CD14-positive monocyte (primary cell): ENCODE results near the gene GAST. TPM values are rescaled to one million over a fixed set of nuclear protein-coding genes. Genes with fewer than 3 reads are reported as not detected.
A peak's percentile ranks its signal among the peaks of the same experiment; 100 is the strongest.

Experiments
- DNase-seq, 3 donors: peaks; one replicate each; pipeline ENCODE4 v3.0.0-alpha.2; 2011 to 2022
- H2AFZ ChIP-seq: 2 replicates; pipeline ENCODE4 v1.6.0; 2012; ENCODE audit warnings: mild to moderate bottlenecking, low read depth, low read length, inconsistent platforms; ENCODE audit not compliant: insufficient read depth, poor library complexity, severe bottlenecking
- H3K27ac ChIP-seq, 2 donors: 1 replicate in 1 of 2; 2 replicates in 1 of 2; pipeline ENCODE4 v1.5.1; 2012 to 2013; ENCODE audit warnings: low read length in 2 of 2, control low read depth in 1 of 2, inconsistent platforms in 1 of 2, low read depth in 1 of 2, mild to moderate bottlenecking in 1 of 2
- H3K27me3 ChIP-seq, 2 donors: one replicate each; pipeline versions ENCODE4 v1.6.0 to v1.6.1; 2011 to 2013; ENCODE audit warnings: low read length in 2 of 2; ENCODE audit not compliant: control insufficient read depth in 2 of 2, insufficient read depth in 2 of 2
- H3K36me3 ChIP-seq, 2 donors: replicated peaks in 1 of 2; 1 replicate in 1 of 2; 2 replicates in 1 of 2; pipeline versions ENCODE4 v1.5.1 to v1.6.1; 2012 to 2013; ENCODE audit warnings: low read length in 2 of 2, control low read depth in 1 of 2, inconsistent platforms in 1 of 2, mild to moderate bottlenecking in 1 of 2; ENCODE audit not compliant: insufficient read depth in 2 of 2, control insufficient read depth in 1 of 2
- H3K4me1 ChIP-seq, 2 donors: 1 replicate in 1 of 2; 2 replicates in 1 of 2; pipeline versions ENCODE4 v1.5.1 to v1.6.1; 2012 to 2013; ENCODE audit warnings: low read length in 2 of 2, control low read depth in 1 of 2, inconsistent platforms in 1 of 2, mild to moderate bottlenecking in 1 of 2, moderate library complexity in 1 of 2; ENCODE audit not compliant: insufficient read depth in 2 of 2, control insufficient read depth in 1 of 2
- H3K4me2 ChIP-seq: replicated peaks from 2 replicates; pipeline ENCODE3; 2012; ENCODE audit warnings: low read length, moderate library complexity, mild to moderate bottlenecking; ENCODE audit not compliant: poor library complexity, severe bottlenecking; ENCODE audit errors: extremely low read depth
- H3K4me3 ChIP-seq, 3 experiments: fragments of 200-600 bp in 1 of 3; sonication (generic) in 1 of 3; replicated peaks in 1 of 3; 1 replicate in 2 of 3; 2 replicates in 1 of 3; pipeline ENCODE4 v1.5.1; 2011 to 2013; ENCODE audit warnings: low read length in 3 of 3, mild to moderate bottlenecking in 3 of 3, control low read depth in 2 of 3, low read depth in 2 of 3, inconsistent platforms in 1 of 3, moderate library complexity in 1 of 3
- H3K79me2 ChIP-seq: 2 replicates; pipeline ENCODE4 v1.6.0; 2012; ENCODE audit warnings: mild to moderate bottlenecking, control low read depth, inconsistent platforms, low read length, moderate library complexity; ENCODE audit not compliant: insufficient read depth
- H3K9ac ChIP-seq: 2 replicates; pipeline ENCODE4 v1.6.0; 2017; ENCODE audit warnings: low read length, mild to moderate bottlenecking; ENCODE audit not compliant: insufficient read depth, poor library complexity, severe bottlenecking
- H3K9me3 ChIP-seq, 2 donors: replicated peaks in 1 of 2; 1 replicate in 1 of 2; 2 replicates in 1 of 2; pipeline versions ENCODE4 v1.5.1 to v1.6.1; 2012 to 2013; ENCODE audit warnings: low read length in 2 of 2, control low read depth in 1 of 2; ENCODE audit not compliant: control insufficient read depth in 1 of 2, insufficient read depth in 1 of 2
- H4K20me1 ChIP-seq: 2 replicates; pipeline ENCODE4 v1.6.0; 2012; ENCODE audit warnings: mild to moderate bottlenecking, low read length, control low read depth, moderate library complexity; ENCODE audit not compliant: insufficient read depth
- H3K27ac Mint-ChIP-seq, 7 donors: one replicate each; pipeline ENCODE4 v1.8.0; 2020; ENCODE audit warnings: mild to moderate bottlenecking in 7 of 7, mixed read lengths in 7 of 7, moderate library complexity in 6 of 7, inconsistent platforms in 2 of 7
- H3K27me3 Mint-ChIP-seq, 3 donors: one replicate each; pipeline ENCODE4 v1.8.0; 2021 to 2022; ENCODE audit warnings: low read depth in 3 of 3, mild to moderate bottlenecking in 3 of 3, mixed read lengths in 3 of 3, moderate library complexity in 3 of 3, inconsistent platforms in 1 of 3
- H3K36me3 Mint-ChIP-seq, 2 donors: one replicate each; pipeline ENCODE4 v1.8.0; 2020; ENCODE audit warnings: mixed read lengths in 2 of 2, inconsistent platforms in 1 of 2, mild to moderate bottlenecking in 1 of 2
- H3K4me1 Mint-ChIP-seq: one replicate; pipeline ENCODE4 v1.8.0; 2020; ENCODE audit warnings: mild to moderate bottlenecking, mixed read lengths
- H3K4me3 Mint-ChIP-seq, 2 donors: one replicate each; pipeline ENCODE4 v1.8.0; 2020; ENCODE audit warnings: mild to moderate bottlenecking in 2 of 2, mixed read lengths in 2 of 2, moderate library complexity in 1 of 2
- H3K9me3 Mint-ChIP-seq, 7 donors: one replicate each; pipeline ENCODE4 v1.8.0; 2020 to 2022; ENCODE audit warnings: mixed read lengths in 7 of 7, mild to moderate bottlenecking in 6 of 7, moderate library complexity in 6 of 7, inconsistent platforms in 2 of 7
- CTCF ChIP-seq: fragments of 200-600 bp; IDR thresholded peaks from one replicate; pipeline ENCODE4 v1.8.0; 2022; ENCODE audit warnings: antibody characterized with exemption, mild to moderate bottlenecking
- WGBS: methylation state at CpG from one replicate; pipeline ENCODE4 v1.1.5; 2013; ENCODE audit warnings: missing lambda C conversion rate; ENCODE audit not compliant: insufficient coverage; 5-methylcytosine and 5-hydroxymethylcytosine counted together
- intact Hi-C, 2 donors: fragments of 100-400 bp; cut with micrococcal nuclease; formaldehyde crosslinking; loops; one replicate each; pipeline versions ENCODE4 v1.15.0 to v1.15.1; 2023
- polyA plus RNA-seq, 3 donors: library from polyadenylated mRNA; depleted of rRNA in 1 of 3; unstranded in 2 of 3; stranded (reverse) in 1 of 3; fragments of 300-500 nt in 2 of 3; fragments of >200 nt in 1 of 3; fragmentation: Illumina TruSeq in 2 of 3; gene quantifications; 1 replicate in 2 of 3; 2 replicates in 1 of 3; pipeline ENCODE4 v1.2.3, GENCODE V29; 2012 to 2021

GAST gene
- polyA plus RNA-seq, 3 donors, result not detected

DNA sequence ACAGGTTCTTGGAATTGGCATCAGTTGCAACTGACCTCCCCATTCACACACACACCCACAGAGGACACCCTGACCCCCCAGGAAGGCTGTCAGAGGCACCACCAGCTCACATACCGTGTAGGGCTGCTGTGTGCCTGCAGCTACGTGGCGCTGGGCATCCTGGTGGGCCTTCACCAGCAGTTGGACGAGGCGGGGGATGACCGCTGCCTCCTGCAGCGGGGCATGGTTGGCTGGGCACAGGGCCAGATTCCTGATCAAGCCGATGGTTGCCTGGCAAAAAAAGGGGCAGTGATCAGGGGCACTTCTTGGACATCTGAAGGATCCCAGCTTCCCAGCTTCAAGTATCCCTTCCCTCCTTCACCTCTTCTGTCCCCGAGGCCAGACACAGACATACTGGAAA, 46.5 kb downstream of the GAST start:
- intact Hi-C loops, result no loop called here
- Histone ChIP-seq H3K79me2 (no peaks in the 10 kb centered on the region), H3K9ac (no peak overlapping the region), H3K9me3 (no peaks in the 10 kb centered on the region), H3K36me3 (peaks cover 45 to 74% of the 10 kb centered on the region in 2 donors), H2AFZ (no peak overlapping the region), H3K4me1 (no peaks in the 10 kb centered on the region), H3K4me3 (no peak overlapping the region), H3K27ac (no peak overlapping the region), H3K27me3 (no peaks in the 10 kb centered on the region), H4K20me1 (no peaks in the 10 kb centered on the region), H3K4me2 (no peak overlapping the region)
- no peak overlapping the region for H3K4me3 Mint-ChIP-seq
- DNase-seq, result no peak
- H3K36me3 Mint-ChIP-seq, result peaks cover 29 to 33% of the 10 kb centered on the region in 2 donors
- H3K4me1 Mint-ChIP-seq, result no peaks in the 10 kb centered on the region
- peaks cover 0 to 4% (median 0%) of the 10 kb centered on the region in 3 donors for H3K27me3 Mint-ChIP-seq
- H3K9me3 Mint-ChIP-seq, result no peaks in the 10 kb centered on the region
- TF ChIP-seq CTCF, result no peak
- WGBS, result 94% methylated on average over 7 of the region's 9 CpGs
- no peak overlapping the region for H3K27ac Mint-ChIP-seq

- H4K20me1 ChIP-seq, result no peaks in the 10 kb centered on the region
- H3K4me1 ChIP-seq, result no peaks in the 10 kb centered on the region
- no peak overlapping the region for H3K4me3 ChIP-seq
- DNase-seq, result no peak
- WGBS, result 89% methylated on average over 4 of the region's 6 CpGs
- Mint-ChIP-seq H3K27ac (peak overlapping the region in 1 of 7 donors; percentile 32), H3K4me3 (no peak overlapping the region), H3K4me1 (no peaks in the 10 kb centered on the region), H3K36me3 (peaks cover 37 to 39% of the 10 kb centered on the region in 2 donors), H3K27me3 (peaks cover 0 to 5% (median 0%) of the 10 kb centered on the region in 3 donors), H3K9me3 (no peaks in the 10 kb centered on the region)
- H2AFZ ChIP-seq, result no peak overlapping the region
- intact Hi-C loops, result no loop called here
- no peak overlapping the region for H3K9ac ChIP-seq
- no peak overlapping the region for H3K27ac ChIP-seq
- no peaks in the 10 kb centered on the region for H3K9me3 ChIP-seq
- no peak overlapping the region for H3K4me2 ChIP-seq
- no peak for TF ChIP-seq CTCF
- H3K79me2 ChIP-seq, result no peaks in the 10 kb centered on the region
- no peaks in the 10 kb centered on the region for H3K27me3 ChIP-seq
- H3K36me3 ChIP-seq, result peaks cover 61 to 81% of the 10 kb centered on the region in 2 donors
Observed at GRCh38 chr17:41760878-41761277, 48.7 kb downstream of the GAST start.
